LHCN-M2 (cell line): ENCODE data around the gene SELE. TPM values are rescaled to one million over a fixed set of nuclear protein-coding genes. Genes with fewer than 3 reads are reported as not detected.

ENCODE experiments used
- DNase-seq: peaks from one replicate; pipeline ENCODE4 v3.0.0-alpha.2; 2012; ENCODE audit warnings: low read depth
- polyA plus RNA-seq: library from polyadenylated mRNA; unstranded; fragments of >200 nt; gene quantifications from one replicate; pipeline ENCODE4 v1.2.1, GENCODE V29; 2012; ENCODE audit warnings: missing spikeins
- total RNA-seq: library from RNA; depleted of rRNA; stranded (reverse); fragments of >200 nt; gene quantifications from 2 replicates; pipeline ENCODE4 v1.2.3, GENCODE V29; 2014; rRNA removed

SELE gene
- not detected in 2 replicates for total RNA-seq
- not detected for polyA plus RNA-seq

- no peak for DNase-seq
Measured at GRCh38 chr1:169733924-169734323, at the start of gene SELE. Gene SELE, minus strand, starts transcription at chr1:169734079. Its CDS starts 467 bp downstream, at chr1:169733612.

- DNase-seq = no peak
Measured at GRCh38 chr1:169782596-169782995, 48.7 kb upstream of the SELE start.

- peak; percentile 9 for DNase-seq
Measured at GRCh38 chr1:169779970-169780369, 46.1 kb upstream of the SELE start.

GRCh38 chr1:169779150-169779549 lies 45.3 kb upstream of the SELE start:
- no peak for DNase-seq

- DNase-seq = no peak
Measured at GRCh38 chr1:169776440-169776839, 42.6 kb upstream of the SELE start.

- DNase-seq = no peak
Measured at GRCh38 chr1:169768161-169768560, 34.3 kb upstream of the SELE start.

- no peak for DNase-seq
Measured at GRCh38 chr1:169765580-169766331, 31.9 kb upstream of the SELE start.

GRCh38 chr1:169764919-169765318 lies 31.0 kb upstream of the SELE start:
- DNase-seq = no peak

GRCh38 chr1:169762699-169763098 lies 28.8 kb upstream of the SELE start:
- no peak for DNase-seq

- no peak for DNase-seq
Measured at GRCh38 chr1:169759038-169759437, 25.2 kb upstream of the SELE start.

- DNase-seq = no peak
Measured at GRCh38 chr1:169753549-169753948, 19.7 kb upstream of the SELE start.

- no peak for DNase-seq
Measured at GRCh38 chr1:169750041-169750440, 16.2 kb upstream of the SELE start.

GRCh38 chr1:169746550-169746949 lies 12.7 kb upstream of the SELE start:
- no peak for DNase-seq

GRCh38 chr1:169745015-169745861 lies 11.4 kb upstream of the SELE start:
- DNase-seq = peak; percentile 4

- peak; percentile 11 for DNase-seq
Measured at GRCh38 chr1:169741666-169742394, 8.0 kb upstream of the SELE start.

GRCh38 chr1:169739980-169740379 lies 6.1 kb upstream of the SELE start:
- no peak for DNase-seq

- DNase-seq = no peak
Measured at GRCh38 chr1:169731446-169731845, 2.4 kb downstream of the SELE start.

- DNase-seq = no peak
Measured at GRCh38 chr1:169729991-169730390, 3.9 kb downstream of the SELE start.

GRCh38 chr1:169727307-169727706 lies 6.6 kb downstream of the SELE start:
- no peak for DNase-seq

- no peak for DNase-seq
Measured at GRCh38 chr1:169726851-169727250, 7.0 kb downstream of the SELE start.

GRCh38 chr1:169725930-169726329 lies 7.9 kb downstream of the SELE start:
- DNase-seq = no peak

GRCh38 chr1:169724168-169724567 lies 9.7 kb downstream of the SELE start:
- DNase-seq = no peak
